SW480 (cell line): Measurements from ENCODE around the gene PRKG2.

Source experiments
- DNase-seq: peaks from one replicate; pipeline ENCODE4 v3.0.0-alpha.2; 2016; ENCODE audit warnings: low spot score

PRKG2 gene

DNA sequence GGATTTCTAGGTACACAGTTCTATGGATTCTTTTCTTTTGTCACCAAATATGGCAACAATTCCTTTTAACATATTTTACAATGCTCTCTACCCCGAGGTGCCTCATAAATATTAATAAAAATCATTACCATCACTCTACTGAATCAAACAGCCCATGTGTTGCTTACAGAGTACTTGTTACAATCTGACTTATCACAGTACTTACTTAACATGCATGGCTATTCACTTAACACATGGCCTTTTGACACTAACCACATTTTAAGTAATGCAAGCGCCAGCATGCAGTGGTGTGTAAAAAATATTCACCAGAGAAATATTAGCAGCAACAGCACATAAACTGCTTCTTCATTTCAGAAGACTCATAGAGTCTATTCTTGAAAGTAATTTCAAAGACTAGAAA, 119.6 kb downstream of the PRKG2 start:
- DNase-seq = no peak

DNA sequence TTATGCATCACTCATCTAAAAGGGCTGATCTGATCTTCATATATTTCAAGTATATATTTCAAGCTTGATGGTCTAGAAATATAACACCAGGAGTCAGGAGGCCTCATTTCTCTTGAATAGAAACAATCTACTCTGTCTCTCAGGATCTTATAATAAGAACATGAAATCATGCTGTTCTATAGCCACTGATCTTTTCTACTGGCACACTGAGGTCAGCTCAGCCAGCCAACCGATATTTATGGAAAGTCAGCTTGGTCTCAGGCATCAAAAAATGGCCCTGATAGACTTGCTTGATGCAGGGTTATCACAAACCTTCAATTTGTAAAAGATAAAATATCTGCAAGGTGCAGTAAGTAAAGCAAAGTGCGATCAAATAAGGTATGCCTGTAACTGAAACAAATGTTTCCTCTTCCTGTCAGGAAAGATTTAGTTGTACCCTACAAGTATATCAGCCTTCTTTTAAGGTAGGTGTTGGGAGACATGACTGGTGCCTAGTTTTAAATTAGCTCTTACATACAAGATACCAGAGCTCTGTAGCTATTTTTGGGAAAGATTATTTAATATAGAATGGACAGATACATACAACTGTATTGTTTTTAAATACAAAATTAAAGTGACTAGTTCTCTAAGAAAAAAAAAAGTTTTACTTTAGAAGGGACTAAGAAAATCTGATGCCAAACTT, 121.2 kb downstream of the PRKG2 start:
- DNase-seq = no peak

DNA sequence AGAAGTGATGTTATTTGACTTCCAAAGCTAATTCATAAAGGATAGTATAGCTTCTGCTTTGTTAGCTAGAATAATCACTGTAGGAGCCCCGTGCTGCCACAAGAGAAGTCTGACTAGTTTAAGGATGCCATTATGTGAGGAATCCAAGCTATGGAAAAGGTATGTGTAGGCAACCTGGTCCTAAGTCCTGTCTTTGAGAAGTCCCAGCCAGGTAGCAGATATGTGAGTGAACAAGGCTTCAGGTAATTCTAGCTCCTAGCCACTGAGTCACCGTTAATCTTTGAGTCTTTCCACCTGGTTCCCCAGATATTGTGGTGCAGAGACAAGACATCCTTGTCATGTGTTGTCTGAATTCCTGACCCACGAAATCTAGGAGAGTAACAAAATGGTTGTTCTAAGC, 129.0 kb downstream of the PRKG2 start:
- DNase-seq = no peak

DNA sequence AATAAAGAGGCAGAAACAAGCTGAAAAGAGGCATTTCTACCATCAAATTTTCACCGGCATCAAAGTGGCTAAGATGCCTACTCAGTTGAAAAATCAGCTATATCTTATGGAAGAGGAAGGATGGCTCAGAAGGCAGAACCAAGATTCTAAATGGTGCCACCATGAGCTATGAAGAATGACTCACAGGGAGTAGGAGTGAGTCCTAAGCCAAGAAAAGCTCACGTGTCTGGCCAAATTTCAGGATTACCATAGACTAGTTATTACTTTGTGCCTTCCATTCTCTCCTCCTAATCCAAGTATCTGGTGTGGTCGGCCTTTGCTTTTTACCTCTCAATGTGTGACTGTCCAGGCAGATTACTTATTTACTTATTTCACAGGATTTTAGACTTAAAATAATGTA, 129.7 kb downstream of the PRKG2 start:
- DNase-seq = no peak

DNA sequence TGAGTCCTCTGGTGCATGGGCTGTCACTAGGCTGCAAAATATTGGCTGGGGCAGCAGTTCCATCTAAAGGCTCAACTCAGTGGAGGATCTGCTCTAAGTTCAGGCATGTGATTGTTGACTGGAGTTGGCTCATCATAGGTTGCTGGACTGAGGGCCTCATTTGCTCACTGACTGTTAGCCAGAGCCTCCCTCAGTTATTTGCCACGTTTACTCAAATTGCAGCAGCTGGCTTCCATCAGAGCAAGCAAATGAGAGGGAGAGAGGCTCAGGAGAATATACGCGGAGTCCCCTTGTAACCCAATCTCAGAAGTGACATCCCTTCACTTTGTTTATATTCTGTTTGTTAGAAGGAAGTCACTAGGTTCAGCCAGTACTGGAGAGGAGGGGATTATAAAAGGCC, 130.4 kb downstream of the PRKG2 start:
- DNase-seq = no peak

DNA sequence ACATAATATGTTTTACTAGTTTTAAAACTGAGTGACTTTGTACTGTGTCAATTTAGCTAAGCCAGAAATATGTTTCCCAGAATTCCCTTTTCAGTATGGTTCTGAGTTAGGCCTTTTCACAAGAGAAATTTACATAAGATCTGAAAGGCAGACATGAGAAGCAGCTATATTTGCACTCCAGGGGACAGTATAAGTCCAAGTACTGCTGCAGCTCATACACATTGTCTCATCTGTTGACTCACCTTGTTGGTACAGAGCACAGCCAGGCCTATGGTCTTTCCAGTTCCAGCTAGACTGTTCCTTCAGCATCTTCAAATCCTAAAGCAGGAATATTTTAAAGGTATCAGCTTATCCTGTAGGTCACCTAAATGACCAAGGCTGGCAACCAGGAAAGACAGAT, 131.0 kb downstream of the PRKG2 start:
- DNase-seq = peak; percentile 32

DNA sequence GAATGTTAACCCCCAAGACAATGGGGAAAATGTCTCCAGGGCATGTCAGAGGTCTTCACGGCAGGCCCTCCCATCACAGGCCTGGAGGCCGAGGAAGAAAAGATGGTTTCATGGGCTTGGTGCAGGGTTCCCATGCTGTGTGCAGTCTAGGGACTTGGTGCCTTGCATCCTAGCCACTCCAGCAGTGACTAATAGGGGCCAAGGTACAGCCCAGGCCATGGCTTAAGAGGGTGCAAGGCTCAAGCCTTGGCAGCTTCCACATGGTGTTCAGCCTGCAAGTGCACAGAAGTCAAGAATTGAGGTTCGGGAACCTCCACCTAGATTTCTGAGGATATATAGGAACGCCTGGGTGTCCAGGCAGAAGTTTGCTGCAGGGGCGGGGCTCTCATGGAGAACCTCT, 133.9 kb downstream of the PRKG2 start:
- no peak for DNase-seq

DNA sequence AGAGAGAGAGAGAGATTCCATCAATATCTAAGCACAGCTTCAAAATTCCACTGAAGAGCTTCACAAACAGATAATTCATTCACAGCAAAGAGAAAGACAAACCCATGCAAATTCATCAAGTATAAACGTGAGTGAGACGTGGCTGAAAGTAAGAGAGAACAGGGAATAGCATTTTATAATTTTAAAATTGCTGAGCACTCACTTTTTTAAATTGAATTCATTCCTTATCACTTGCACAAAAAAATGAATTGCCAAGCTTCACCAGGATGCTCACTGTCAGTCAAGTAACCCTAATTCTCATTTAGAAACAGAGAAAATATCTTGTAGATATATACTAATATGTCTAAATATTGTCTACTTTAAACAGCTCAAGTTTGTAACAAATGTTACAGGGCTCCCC, 144.0 kb downstream of the PRKG2 start:
- DNase-seq = no peak

DNA sequence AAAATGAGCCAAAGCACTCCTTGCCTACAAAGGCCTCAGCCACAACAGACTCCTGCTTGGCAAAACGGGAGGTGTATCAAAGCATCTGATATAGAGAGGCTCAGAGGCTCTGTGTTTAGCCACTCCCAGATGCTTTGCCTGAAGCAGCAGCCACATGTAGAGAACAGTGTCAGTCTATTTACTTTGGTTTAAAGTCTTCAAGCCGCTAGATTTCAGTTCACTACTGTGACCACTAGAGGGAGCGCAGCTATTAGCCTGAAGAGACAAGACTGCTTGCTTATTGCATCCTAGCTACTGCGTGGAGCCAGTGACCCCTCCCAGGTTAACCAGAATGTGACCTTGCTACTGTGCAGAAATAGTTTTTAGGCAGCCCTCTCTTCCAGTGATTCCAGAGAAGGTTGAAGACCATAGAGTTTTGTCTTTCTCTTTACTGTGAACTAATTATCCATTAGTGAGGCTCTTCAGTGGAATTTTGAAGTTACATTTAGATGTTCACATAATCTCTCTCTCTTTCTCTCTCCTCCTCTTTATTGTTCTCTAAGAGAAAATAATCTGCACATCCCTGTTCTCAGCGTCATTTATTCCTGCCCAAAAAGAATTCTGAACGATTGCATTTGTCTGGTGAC, 145.2 kb downstream of the PRKG2 start:
- DNase-seq = peak; percentile 80

DNA sequence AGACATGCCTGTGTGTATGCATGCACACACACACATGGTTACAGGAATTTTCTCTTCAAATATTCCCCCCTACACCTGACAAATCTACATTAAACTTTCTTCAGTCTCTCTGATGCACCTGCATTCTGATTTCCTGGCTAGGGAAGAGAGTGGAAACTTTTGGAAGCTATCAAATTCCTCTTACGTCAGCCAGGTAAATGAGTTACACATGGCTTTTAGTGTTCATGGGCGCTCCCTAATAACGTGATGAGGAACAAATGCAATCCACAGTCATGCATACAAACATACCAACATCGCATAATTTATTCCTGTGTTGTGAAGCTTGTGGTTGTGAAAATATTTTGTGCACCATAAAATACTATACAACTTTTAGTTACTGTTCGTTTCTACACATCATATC, 149.6 kb downstream of the PRKG2 start:
- DNase-seq = peak; percentile 56

DNA sequence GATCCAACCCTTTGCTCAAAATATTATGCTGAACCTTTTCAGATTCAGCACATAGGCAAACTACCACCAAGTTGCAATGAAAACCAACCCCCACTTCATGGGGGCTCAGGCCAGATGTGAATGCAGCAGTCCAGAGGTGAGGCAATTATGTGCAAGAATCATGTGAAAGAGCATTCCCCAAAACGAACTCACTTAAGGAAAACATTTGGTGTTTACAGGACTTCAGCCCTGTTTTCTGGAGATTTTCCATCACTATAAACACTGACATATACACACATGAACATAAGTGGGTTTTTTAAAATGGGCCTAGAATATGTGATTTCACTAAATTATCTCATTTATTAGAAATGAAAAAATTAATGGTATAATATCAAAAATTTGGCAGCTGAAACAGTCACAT, 153.0 kb downstream of the PRKG2 start:
- DNase-seq = no peak

DNA sequence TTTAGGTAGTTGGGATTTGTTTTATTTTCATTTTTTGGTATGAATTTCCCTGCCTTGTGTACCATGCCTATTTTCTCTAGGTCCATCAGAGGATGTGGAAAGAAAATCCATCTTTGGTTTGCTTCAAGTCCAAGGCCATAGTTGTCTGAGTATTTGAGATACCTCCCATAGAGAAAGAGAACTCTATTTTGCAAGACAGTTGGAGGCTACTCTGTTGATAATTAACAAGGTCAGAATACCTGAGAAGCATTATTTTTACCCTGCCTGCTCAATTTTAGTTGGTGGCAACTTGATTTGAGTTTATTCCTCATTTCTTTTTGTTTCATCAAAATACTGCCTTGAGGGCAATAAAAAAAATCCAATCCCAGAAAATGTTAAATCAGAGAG, 153.7 kb downstream of the PRKG2 start:
- no peak for DNase-seq

DNA sequence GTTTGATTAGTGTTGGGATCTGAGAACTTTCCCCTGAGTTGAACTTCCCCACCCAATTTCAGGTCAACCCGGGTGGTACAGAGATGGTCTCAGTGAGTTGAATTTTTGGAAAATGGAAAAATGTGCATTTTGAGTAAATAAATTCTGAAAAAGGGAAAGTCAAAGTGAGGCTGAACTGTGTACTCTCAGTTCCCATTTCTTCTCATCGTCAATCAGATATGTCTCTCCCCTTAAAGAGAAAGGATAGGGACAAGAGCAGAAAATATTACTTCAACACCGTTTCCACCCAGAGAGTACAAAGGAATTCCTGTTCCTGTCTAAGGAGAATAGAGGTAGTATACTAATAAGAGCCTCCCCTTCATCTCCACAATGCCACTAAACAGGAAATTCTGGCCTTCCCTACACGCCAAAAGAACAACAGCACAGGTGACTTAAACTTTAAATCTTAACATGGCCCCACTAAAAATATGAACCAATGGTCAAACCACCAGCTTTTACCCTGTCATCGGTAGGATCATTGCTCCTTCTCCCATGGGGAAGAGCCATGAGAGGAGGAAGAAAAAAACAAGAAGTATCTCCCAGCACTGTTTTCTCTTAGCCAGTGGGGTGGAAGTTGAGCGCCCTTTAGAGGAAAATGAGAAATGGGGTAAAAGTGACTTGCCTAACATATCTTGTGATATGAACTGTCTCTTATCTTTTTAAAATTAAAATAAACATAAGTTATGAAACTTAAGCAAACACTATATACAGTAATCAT, 154.3 kb downstream of the PRKG2 start:
- DNase-seq = no peak

DNA sequence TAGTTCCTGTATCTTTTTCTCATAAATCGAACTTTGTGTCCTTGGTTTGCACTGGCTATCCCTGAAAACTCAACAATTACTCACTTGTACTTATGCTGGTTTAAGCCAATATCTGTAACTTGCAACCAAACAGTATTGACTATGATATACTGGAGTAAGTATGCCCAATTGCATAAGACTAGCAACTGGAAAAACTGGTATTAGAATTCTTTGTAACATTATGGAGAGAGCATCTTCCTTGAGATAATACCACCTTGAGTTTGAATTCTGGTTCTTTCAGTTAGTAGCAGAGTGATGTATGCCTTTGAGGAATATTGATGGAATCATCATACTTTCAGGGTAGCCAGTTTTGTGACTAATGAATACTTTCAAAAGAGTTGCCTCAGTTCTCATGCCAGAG, 156.4 kb downstream of the PRKG2 start:
- no peak for DNase-seq

DNA sequence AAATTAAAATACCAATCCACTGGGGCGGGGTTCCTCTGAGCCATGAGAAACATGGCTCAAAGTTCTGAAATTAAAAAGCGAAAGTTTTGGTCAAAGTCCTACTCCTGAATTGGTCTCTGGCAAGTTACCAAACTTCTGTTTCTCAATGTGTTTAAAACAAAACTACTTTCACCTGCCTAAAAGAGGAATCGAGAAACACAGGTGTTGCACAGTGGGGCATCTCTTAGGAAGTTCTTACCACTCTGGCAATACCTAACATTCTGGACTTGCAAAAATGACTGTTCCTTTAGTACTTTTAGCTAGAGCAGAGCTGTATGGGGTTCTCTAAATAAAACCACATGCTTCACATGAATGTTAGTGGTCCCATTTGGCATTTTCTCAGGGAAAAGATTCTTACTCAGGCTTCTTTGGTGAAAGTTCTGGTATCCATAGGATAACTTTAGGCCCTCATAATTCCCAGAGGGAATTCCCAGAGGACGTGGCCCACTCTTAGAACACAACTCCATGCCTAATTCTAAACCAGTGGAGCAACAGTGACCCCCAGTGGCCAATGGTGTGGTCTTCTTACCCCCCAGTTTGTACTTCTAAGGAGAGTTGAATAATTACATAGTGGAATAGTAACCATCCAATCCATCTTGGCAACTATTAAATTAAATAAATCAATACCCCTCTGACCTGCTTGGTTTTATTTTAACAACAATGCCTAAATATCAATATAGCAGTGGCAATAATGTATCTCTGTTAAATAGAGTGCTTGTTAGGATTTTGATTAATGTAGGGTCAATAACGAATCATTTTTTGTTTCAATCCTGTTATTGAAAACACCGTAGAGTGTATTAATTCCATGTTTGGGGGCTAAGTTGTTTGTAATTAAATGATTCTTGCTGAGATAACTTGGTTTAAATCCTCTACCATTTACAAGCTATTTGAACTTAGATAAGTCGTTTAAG, 162.6 kb downstream of the PRKG2 start:
- DNase-seq = peak; percentile 45

DNA sequence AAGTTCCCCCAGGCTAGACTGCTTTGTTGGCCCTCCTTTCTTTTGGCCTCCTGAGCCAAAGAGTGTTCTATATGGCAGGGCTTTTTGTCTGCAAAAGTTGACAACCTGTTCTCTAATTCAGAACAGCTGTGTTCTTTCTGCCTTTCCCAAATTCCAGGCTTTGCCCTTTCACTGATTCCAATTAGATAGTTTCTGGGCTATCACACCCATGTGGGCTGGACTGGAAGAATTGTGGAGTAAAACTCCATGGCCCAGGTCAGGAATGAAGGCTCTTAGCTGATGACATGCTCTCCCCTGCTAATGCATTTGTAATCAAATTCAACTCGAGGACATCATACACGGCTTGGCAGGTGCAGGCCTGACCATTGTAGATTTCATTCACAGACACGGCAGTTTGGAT, 165.1 kb downstream of the PRKG2 start:
- DNase-seq = no peak

DNA sequence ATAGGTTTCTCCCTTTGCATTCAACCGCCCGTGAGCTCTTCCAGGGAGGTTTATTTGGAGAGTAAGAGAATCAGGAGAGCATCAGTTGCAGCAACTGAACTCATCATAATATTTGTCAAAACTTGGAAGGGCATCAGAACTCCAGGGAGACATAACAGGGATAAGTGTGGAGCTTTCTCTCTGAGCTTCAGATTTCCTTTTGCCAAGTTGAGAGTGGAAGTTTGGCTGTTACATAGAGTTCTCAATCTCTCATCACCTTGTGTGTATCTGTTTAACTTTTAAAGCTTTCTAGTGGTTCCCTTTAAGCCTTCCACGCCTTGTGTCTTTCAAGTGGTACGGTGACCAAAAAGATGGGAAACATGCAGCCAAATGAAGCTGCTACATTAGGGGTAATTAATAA, 165.7 kb downstream of the PRKG2 start:
- no peak for DNase-seq

DNA sequence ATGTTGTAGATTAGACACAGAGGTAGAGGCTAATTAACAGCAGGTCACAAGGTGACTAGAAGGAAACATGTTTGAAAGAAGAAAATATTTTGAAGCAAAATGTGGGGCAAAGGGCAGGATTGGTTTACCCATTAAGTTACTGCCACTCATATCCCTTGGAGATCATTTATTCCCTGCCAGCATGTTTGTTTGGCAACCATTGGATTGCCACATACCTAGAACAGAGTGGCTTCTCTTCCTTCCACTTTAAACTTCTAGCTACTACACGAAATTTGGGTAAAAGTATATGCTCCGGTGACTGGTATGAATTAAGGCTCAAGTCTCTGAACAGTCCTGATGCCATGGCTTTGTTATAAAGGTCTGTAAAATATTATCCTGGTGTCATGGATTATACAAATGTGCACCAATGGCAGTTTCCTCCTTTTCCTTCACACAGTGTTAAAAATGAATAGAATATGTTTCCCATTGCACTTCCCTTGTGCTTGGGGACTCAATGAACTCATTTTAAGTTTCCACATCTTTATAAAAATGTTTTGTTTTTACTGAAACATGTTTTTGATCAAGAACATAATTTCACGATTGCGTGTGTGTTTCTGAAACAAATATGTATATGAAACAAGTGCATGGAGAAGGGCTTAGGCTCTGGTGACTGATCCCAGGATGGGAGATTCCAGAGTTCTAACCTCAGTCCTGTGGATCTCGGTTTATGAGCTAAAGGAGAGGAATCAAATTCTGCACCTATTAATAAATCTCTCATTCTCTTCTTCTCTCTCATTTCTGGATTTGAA, 172.2 kb downstream of the PRKG2 start:
- DNase-seq = no peak

DNA sequence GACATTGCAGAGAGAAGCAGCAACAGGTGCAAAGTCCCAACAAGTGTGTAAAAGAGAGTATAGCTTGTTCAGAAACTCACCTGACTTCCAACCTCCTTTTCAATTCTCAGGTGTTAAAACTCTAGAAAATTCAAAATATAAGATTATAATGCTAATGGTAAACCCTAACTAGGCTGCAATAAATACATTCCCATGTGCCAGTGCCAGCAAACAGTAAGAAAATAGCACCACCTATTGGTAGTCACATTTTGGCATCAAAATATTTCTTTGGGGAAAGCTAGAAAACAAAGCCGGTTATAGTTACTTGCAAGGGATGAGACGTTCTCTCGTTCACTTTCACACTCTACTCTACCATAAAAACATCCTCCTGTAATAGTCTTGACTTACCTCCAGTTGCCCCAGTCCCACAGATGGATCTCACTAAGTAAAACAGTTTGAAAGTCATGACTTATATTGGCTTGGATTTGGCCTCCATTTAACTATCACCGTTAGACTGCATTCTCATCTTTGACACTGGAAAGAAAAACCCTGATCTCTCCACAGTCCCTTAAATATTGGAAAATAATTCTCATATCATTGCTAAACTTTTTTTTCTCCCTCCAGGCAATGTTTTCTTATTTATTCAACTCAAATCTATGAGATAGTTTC, 174.9 kb downstream of the PRKG2 start:
- peak; percentile 33 for DNase-seq

DNA sequence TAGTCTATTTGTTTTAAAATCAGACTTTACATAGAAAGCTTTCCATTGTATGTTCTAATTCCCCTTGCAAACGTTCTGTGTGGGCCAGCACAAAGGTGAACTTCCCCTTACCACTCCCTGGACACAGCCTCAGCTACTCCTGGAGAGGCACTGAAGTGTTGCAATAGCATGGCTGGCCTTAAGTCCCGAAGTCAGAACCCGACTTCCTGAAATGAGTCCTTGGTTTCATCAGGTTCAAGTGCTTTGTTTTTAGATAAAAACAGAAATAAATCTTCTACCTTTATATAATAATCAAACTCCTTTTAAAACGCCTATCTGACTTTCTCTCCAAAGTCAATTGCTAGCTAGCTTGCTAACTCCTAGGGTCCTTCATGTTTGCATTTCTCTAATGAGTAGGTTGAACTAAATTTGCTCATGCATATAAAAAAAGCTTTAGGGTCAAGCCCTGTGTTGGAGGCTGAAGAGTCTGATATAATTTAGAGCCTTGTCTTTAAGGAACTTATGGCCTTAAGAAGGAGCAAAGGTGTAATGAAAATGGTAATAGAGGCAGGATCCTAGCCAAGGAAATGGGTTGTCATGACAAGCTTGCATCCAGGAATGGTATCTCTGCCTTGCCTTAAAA, 175.6 kb downstream of the PRKG2 start:
- no peak for DNase-seq
